NB4 (cell line): ENCODE data around the gene RNF220.

Experiments used
- DNase-seq: peaks from one replicate; pipeline ENCODE4 v3.0.0; 2010; ENCODE audit warnings: low read depth
- H3K4me3 ChIP-seq: one replicate; pipeline ENCODE4 v1.5.1; 2011; ENCODE audit warnings: mild to moderate bottlenecking, low read depth, low read length, moderate library complexity
- MYC ChIP-seq: IDR thresholded peaks from 2 replicates; pipeline ENCODE4 v1.6.1; 2011; ENCODE audit warnings: low read depth, low read length
- POLR2A ChIP-seq: IDR thresholded peaks from 2 replicates; pipeline ENCODE4 v1.6.1; 2011; ENCODE audit warnings: mild to moderate bottlenecking; ENCODE audit not compliant: insufficient read length; ENCODE audit errors: extremely low read depth
- TF ChIP-seq, protein P1 (sequence below): IDR thresholded peaks from 2 replicates; pipeline ENCODE4 v1.6.1; 2011; ENCODE audit warnings: low read depth, low read length
- TF ChIP-seq, protein P2 (sequence below): IDR thresholded peaks from one replicate; pipeline ENCODE4 v1.5.1; 2012; ENCODE audit warnings: low read depth, low read length

RNF220 gene

DNA sequence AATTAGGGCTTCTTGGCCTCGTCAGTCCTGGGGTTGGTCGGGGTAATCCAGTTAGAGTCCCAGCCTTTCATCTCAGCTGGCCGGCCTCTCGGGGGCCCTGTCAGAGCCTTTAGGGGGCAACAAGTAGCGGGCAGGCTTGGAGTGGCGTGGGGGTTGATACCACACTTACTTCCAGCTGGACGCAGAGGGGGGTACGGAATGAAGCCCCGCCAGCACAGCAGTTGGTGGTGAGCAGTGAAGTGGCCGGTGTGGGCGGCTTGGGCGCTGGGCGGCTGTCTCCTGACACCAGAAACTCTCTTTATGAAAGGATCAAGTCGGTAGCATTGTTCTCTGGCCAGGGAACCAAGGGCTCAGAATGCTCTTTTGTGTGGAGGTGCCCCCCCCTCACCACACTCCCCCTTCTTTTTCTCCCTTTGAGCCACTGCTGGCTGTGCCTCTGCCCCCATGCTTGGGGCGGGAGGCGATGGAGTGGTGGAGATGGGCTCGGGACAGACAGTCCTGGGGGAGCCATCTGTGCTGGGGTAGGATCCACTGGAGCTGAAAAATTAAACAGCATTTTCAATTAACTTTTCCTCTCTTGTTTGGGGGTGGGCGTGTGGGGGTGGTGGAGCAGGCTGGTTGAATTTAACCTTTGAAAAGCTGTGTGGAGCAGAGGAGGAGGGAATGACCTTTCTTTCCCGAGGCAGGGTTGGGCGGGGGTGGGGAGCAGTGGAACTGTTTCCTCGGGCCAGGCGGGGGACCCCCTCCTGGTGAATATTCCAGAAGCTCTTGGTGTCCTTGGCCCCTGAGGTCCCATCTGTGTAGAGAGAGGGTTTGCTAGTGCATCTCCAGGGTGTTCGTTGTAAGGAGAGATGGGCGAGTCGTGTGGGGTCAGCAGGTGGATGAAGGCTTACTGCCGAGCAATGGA is 102.7 kb downstream of the RNF220 start:
- DNase-seq, result no peak
- TF ChIP-seq, protein P1, sequence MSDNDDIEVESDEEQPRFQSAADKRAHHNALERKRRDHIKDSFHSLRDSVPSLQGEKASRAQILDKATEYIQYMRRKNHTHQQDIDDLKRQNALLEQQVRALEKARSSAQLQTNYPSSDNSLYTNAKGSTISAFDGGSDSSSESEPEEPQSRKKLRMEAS, result no peak
- TF ChIP-seq POLR2A, result no peak
- TF ChIP-seq, protein P2, sequence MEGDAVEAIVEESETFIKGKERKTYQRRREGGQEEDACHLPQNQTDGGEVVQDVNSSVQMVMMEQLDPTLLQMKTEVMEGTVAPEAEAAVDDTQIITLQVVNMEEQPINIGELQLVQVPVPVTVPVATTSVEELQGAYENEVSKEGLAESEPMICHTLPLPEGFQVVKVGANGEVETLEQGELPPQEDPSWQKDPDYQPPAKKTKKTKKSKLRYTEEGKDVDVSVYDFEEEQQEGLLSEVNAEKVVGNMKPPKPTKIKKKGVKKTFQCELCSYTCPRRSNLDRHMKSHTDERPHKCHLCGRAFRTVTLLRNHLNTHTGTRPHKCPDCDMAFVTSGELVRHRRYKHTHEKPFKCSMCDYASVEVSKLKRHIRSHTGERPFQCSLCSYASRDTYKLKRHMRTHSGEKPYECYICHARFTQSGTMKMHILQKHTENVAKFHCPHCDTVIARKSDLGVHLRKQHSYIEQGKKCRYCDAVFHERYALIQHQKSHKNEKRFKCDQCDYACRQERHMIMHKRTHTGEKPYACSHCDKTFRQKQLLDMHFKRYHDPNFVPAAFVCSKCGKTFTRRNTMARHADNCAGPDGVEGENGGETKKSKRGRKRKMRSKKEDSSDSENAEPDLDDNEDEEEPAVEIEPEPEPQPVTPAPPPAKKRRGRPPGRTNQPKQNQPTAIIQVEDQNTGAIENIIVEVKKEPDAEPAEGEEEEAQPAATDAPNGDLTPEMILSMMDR, result no peak
- TF ChIP-seq MYC, result no peak
- no peak overlapping the region for H3K4me3 ChIP-seq

DNA sequence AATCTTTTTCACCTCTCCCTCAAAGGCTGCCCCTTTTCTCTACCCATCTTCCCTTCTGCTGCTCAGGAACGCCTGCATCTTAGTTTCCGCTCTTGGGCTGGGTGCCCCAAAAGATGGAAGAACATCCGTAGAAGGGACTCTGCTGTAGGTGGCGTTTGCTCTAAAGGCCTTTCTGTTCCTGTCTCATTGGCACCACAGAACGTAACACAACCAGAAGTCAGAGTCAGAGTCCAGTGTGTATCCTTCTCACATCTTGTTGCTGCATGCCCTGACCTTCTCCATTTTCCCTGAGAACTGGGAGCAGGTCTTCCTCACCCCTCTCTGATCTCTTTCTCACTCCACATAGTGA is 103.3 kb downstream of the RNF220 start:
- no peak for DNase-seq
- TF ChIP-seq, protein P1, result no peak
- TF ChIP-seq MYC (no peak), POLR2A (no peak)
- TF ChIP-seq, protein P2, result no peak
- H3K4me3 ChIP-seq, result no peak overlapping the region

DNA sequence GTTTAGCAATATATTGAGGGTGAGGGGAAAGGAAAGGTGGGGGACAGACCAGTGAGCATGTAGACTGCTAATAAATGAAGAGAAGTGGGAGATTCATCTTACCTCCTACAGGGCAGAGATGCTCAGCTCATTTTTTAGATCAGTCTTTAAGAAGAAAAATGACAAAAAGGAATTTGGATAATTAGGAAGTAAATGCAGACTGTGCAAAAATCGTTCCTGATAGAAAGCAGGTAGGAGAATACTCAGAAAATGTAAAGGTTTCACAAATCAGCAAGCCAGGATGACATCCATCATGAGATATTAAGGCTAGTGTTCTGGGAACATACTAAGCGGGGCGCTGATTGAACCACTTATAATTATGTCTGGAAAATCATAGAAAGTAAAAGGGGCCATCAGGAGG is 106.3 kb downstream of the RNF220 start:
- no peak for TF ChIP-seq POLR2A
- TF ChIP-seq, protein P2, result no peak
- TF ChIP-seq MYC, result no peak
- TF ChIP-seq, protein P1, result no peak
- DNase-seq, result no peak

DNA sequence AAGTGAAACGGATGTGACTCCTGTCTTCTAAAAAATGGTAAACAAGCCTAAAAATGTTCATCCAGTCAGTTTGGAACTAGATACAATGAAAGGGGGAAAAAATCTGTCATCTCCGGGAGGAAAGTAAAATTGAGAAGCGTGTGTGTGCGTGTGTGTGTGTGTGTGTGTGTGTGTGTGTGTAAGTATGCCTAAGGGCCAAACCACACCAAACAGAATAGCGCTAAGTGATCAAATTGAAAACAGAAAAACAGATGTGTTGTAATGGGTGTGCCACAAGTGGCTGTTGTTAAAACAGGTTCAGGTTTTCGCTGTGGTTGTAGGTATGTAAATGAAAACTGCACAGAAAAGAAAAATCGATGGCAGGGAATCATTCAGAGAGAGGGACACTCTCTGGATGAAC is 106.7 kb downstream of the RNF220 start:
- H3K4me3 ChIP-seq, result no peak overlapping the region
- DNase-seq, result no peak
- no peak for TF ChIP-seq MYC
- TF ChIP-seq, protein P1, result no peak
- no peak for TF ChIP-seq POLR2A
- TF ChIP-seq, protein P2, result no peak

More for the DNA sequence above, 106.3 kb downstream of the RNF220 start:
- H3K4me3 ChIP-seq, result no peak overlapping the region

DNA sequence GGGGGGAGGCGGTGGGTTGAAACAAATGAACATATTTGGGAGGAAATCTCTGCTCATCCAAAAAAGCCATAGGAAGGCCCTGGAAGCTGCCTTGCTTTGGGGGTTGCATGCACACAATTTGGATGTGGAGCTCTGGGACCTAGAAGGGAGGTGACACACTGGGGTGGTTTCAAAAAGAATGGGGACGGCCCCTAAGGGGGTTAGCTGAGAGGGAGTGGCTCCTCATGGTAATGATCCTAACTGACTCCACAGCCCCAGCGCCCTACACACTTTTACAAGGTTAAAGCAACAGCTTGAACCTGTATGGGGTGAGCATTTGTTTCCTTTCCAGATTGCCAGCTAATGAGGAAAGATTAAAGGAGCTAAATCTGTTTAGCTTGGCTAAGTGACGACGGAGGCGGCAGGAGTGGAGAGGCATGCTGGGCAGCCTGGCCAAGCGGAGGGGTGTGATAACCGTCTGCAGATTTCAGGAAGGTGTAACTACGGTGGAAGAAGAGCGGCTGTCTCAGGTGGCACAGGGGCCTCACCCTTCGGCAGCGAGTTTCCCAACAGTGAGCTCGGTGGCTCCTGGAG is 107.3 kb downstream of the RNF220 start:
- H3K4me3 ChIP-seq, result no peak overlapping the region
- TF ChIP-seq, protein P1, result no peak
- TF ChIP-seq, protein P2, result no peak
- TF ChIP-seq POLR2A (no peak), MYC (no peak)
- DNase-seq, result no peak
